ENCODE results near the gene FAM114A1.

The FAM114A1 gene

DNA sequence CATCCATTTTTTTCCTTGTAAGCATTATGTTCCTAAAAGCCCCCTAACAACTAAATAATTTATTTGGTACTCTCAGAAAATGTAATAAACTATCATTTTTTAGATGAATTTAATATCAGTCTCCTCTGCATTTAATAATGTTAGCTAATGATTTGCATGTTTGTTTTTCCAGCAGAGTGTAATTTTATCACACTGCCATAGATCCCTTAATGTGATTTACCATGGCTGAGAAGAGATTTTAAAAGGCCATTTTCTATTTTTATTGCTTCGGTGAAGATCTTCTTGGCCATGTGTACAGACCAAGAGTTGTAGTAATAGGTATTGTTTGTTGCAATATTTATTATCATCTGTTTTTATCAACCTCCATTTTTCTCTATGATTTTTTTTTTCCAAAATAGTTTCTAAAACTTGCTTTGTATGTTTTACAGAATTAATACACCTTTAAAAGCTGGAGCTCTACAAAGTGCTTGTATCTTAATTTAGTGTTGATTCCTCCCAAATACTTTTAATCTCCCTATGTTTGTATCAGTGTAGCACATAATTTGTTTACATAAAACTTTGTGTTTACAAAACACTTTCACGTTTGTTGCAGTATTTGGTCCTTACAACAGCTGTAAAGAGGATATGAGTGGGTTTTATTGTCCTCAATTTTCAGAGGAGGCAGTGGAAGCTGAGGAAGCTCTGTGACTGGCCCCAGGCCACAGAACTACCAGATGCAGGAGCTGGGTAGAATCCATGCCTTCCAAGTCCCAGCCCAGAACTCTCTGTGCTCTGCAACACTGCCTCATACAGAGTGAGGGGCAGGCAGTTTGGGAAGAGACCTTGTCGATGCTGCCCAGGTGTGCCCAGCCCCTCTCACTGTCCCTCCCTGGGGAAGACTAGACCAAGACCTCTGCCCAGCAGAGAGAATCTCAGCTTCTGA, 58.1 kb downstream of the FAM114A1 start:
- TF ChIP-seq, protein P1, sequence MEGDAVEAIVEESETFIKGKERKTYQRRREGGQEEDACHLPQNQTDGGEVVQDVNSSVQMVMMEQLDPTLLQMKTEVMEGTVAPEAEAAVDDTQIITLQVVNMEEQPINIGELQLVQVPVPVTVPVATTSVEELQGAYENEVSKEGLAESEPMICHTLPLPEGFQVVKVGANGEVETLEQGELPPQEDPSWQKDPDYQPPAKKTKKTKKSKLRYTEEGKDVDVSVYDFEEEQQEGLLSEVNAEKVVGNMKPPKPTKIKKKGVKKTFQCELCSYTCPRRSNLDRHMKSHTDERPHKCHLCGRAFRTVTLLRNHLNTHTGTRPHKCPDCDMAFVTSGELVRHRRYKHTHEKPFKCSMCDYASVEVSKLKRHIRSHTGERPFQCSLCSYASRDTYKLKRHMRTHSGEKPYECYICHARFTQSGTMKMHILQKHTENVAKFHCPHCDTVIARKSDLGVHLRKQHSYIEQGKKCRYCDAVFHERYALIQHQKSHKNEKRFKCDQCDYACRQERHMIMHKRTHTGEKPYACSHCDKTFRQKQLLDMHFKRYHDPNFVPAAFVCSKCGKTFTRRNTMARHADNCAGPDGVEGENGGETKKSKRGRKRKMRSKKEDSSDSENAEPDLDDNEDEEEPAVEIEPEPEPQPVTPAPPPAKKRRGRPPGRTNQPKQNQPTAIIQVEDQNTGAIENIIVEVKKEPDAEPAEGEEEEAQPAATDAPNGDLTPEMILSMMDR (IDR thresholded peaks at IDR 0.05; ENCODE audit: low read depth, low read length) = no peak
- in situ Hi-C loops (cut with HindIII; ENCODE audit: low sequenced_read_pairs) = no loop called here
- no peak for DNase-seq (ENCODE audit: low read depth, low spot score)
- no peak overlapping the region for H3K4me3 ChIP-seq (ENCODE audit: low read depth, low read length)

DNA sequence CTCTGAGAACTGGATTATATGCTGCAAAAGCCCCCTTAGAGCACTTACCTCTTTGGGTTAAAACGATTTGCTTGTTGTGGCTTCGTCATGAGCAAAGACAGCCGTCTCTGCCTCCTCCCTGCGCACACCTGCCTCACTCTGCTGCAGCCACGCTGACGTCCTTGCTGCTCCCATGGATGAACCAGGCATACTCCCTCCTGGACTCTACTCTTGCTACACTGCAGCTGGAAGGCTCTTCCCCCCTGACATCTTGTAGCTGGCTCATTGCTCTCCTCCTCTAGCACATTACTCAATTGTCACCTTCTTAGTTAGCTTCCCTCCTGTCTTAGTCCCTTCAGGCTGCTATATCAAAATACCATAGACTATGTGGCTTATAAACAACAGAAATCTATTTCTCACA, 59.3 kb downstream of the FAM114A1 start:
- DNase-seq (ENCODE audit: low read depth, low spot score) = no peak
- no peak overlapping the region for H3K4me3 ChIP-seq (ENCODE audit: low read depth, low read length)
- in situ Hi-C loops (cut with HindIII; ENCODE audit: low sequenced_read_pairs) = no loop called here
- TF ChIP-seq, protein P1 (IDR thresholded peaks at IDR 0.05; ENCODE audit: low read depth, low read length) = no peak

GRCh38 chr4:38928568-38928967, 61.0 kb downstream of the FAM114A1 start:
- in situ Hi-C loops (cut with HindIII; ENCODE audit: low sequenced_read_pairs) = no loop called here
- TF ChIP-seq, protein P1 (IDR thresholded peaks at IDR 0.05; ENCODE audit: low read depth, low read length) = no peak

DNA sequence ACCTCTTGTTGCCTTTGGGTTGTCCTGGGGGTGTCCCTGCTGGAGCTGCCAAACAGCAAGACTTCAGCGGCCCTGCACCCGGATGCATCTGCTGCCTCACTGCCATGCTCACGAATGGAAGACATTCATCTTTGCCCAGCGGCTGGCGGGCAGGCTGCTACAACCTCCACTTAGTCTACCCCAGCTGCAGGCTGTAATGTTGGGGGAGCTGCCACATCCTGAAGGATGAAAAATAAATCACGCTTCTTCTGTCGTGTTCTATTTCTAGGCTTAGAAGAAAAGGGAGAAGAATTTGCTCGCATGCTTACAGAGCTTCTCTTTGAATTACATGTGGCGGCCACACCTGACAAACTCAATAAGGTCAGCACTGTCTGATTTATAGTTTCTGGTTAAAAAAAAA, 61.4 kb downstream of the FAM114A1 start:
- in situ Hi-C loops (cut with HindIII; ENCODE audit: low sequenced_read_pairs) = no loop called here
- TF ChIP-seq, protein P1 (IDR thresholded peaks at IDR 0.05; ENCODE audit: low read depth, low read length) = no peak

More at GRCh38 chr4:38928568-38928967, 61.0 kb downstream of the FAM114A1 start:
- no peak for DNase-seq (ENCODE audit: low read depth, low spot score)
- no peak overlapping the region for H3K4me3 ChIP-seq (ENCODE audit: low read depth, low read length)

DNA sequence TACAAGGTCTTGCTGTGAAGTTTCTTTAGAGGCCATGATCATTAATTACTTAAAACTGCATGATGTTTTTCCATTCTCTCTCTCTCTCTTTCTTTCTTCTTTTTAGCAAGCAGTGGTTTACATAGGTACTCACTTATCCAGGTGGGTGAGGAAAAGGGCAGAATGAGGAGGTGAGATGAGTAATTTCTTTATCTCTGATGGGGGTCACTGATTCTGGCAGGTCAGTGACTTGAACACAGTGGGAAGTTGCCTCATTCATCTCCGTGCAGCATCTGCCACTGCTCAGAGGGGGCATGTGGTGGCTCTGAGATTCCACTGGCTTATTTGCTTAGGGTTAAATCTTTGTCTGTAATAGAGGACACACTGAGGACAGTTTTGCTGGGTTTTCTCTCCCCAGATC, 62.6 kb downstream of the FAM114A1 start:
- TF ChIP-seq, protein P1 (IDR thresholded peaks at IDR 0.05; ENCODE audit: low read depth, low read length) = no peak
- in situ Hi-C loops (cut with HindIII; ENCODE audit: low sequenced_read_pairs) = no loop called here
- DNase-seq (ENCODE audit: low read depth, low spot score) = no peak
- H3K4me3 ChIP-seq (ENCODE audit: low read depth, low read length) = no peak overlapping the region

More for the DNA sequence above, 61.4 kb downstream of the FAM114A1 start:
- DNase-seq (ENCODE audit: low read depth, low spot score) = no peak
- no peak overlapping the region for H3K4me3 ChIP-seq (ENCODE audit: low read depth, low read length)

DNA sequence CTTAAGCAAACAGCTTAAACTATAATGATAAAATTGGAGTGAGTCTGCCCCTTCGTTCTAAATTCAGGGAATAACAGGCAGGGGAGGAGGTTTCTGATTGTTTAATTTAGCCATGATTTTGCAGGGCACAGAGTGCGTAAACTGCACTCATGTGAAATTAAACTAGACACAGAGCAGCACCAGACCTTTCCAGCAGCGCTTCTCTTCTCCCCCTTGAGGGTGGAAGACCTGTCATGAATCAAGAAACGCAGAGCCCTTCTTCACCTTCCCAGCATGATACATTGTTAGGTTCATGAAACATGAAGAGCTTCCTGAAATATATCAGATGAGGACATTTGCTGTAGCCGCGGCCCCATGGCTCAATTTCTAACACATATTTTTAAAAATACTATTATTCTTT, 63.1 kb downstream of the FAM114A1 start:
- in situ Hi-C loops (cut with HindIII; ENCODE audit: low sequenced_read_pairs) = no loop called here
- H3K4me3 ChIP-seq (ENCODE audit: low read depth, low read length) = no peak overlapping the region
- DNase-seq (ENCODE audit: low read depth, low spot score) = no peak
- TF ChIP-seq, protein P1 (IDR thresholded peaks at IDR 0.05; ENCODE audit: low read depth, low read length) = no peak
